Measurements from ENCODE around the gene TSPAN5.

DNA sequence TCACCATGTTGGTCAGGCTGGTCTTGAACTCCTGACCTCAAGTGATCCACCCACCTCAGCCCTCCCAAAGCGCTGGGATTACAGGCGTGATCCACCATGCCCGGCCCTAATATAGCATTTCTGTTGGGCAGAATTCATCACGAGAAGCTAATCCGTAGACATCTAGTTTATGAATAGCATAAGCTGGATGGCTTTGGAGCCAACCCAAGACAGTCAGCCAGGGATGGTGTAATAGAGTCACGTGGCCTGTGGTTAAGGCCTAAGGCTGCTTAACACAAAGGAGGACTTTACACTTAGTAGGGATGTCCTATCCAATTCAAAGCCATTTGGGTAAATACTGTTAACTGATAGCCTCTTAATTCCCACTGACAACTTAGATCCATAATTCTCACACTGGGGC, 223.6 kb downstream of the TSPAN5 start:
- TF ChIP-seq POLR2A (IDR thresholded peaks at IDR 0.05; ENCODE audit: low read depth, low read length) (no peak), TAF1 (IDR thresholded peaks at IDR 0.05; ENCODE audit: low read depth, low read length) (no peak), POLR2AphosphoS5 (IDR thresholded peaks at IDR 0.05; ENCODE audit: low read depth, low read length) (no peak)
